ENCODE measurements around the gene EIF4E1B.

DNA sequence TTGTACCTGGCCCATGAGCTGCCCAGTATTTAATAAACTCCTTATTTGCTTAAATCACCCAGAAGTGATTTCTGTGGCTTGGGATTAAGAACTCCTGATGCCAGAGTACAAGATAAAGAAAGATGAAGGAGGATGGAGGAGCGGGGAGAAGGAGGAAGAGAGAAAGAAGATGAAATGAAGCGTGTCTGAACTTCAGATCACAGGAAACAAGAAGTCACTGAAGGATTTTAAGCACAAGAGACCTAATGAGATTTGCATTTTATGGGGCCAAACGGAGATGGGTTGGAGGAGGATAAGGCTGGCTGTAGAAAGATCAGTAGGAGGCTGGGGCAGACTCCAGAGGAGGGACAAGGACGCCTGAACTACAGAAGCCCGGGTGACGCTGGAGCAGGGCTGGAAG, 3.1 kb downstream of the EIF4E1B start:
- TF ChIP-seq CTCF (IDR thresholded peaks at IDR 0.05): no peak
- TF ChIP-seq EP300 (IDR thresholded peaks at IDR 0.05): no peak
- no peak for TF ChIP-seq POLR2A (IDR thresholded peaks at IDR 0.05; ENCODE audit: low read depth)
- TF ChIP-seq POLR2AphosphoS5 (IDR thresholded peaks at IDR 0.05): no peak
